ENCODE data around the gene SIRT6.

GRCh38 chr19:4157164-4157563, 25.2 kb downstream of the SIRT6 start:
- TF ChIP-seq CTCF (IDR thresholded peaks at IDR 0.05) (no peak), POLR2A (IDR thresholded peaks at IDR 0.05) (no peak), POLR2AphosphoS5 (IDR thresholded peaks at IDR 0.05) (no peak)
